Adrenal gland (tissue), 12 donors: Measurements from ENCODE around the gene SP6. TPM values are rescaled to one million over a fixed set of nuclear protein-coding genes. Genes with fewer than 3 reads are reported as not detected.

Experiments
- DNase-seq, 7 donors: peaks; one replicate each; pipeline ENCODE4 v3.0.0-alpha.2; 2019 to 2020
- H3K27ac ChIP-seq, 5 donors: fragments of 200-600 bp; sonication (generic) in 4 of 5; 1 replicate in 3 of 5; 2 replicates in 2 of 5; pipeline versions ENCODE4 v1.5.1 to v1.8.0; 2016 to 2020; ENCODE audit warnings: mild to moderate bottlenecking in 1 of 5
- H3K27me3 ChIP-seq: fragments of 200-600 bp; 2 replicates; pipeline ENCODE4 v1.8.0; 2021
- H3K36me3 ChIP-seq, 2 donors: fragments of 200-600 bp; replicated peaks in 1 of 2; 1 replicate in 1 of 2; 2 replicates in 1 of 2; pipeline versions ENCODE4 v1.5.1 to v1.8.0; 2018 to 2022
- H3K4me1 ChIP-seq, 2 donors: fragments of 200-600 bp; replicated peaks in 1 of 2; 1 replicate in 1 of 2; 2 replicates in 1 of 2; pipeline versions ENCODE4 v1.5.1 to v1.8.0; 2018 to 2021
- H3K4me3 ChIP-seq, 4 donors: fragments of 200-600 bp; sonication (generic) in 3 of 4; one replicate each; pipeline ENCODE4 v1.5.1; 2016 to 2018
- H3K9me3 ChIP-seq, 3 donors: fragments of 200-600 bp; sonication (generic) in 1 of 3; replicated peaks in 1 of 3; 1 replicate in 2 of 3; 2 replicates in 1 of 3; pipeline versions ENCODE4 v1.5.1 to v1.8.0; 2016 to 2021
- POLR2A ChIP-seq, 2 donors: fragments of 450-650 bp; IDR thresholded peaks; one replicate each; pipeline ENCODE4 v1.6.1; 2017; ENCODE audit warnings: antibody characterized with exemption in 2 of 2, mild to moderate bottlenecking in 2 of 2, moderate library complexity in 1 of 2
- WGBS, 4 donors: extraction: QIAGEN DNeasy Blood & Tissue Kit in 2 of 4; methylation state at CpG; one replicate each; pipeline versions ENCODE4 v1.1.5 to v1.1.7; 2013 to 2017; 5-methylcytosine and 5-hydroxymethylcytosine counted together
- intact Hi-C, 2 donors: fragments of 100-400 bp; cut with DNase I; formaldehyde crosslinking; loops; one replicate each; pipeline versions ENCODE4 v1.14.1 to v1.15.0; 2022 to 2023
- polyA plus RNA-seq, 3 donors: library from polyadenylated mRNA; stranded (reverse); fragments of 200-250 nt in 2 of 3; fragments of 350-450 nt in 1 of 3; fragmentation: Illumina TruSeq in 1 of 3; extraction: RNeasy Lipid Tissue Mini Kit (QIAGEN cat#74804) in 1 of 3; gene quantifications; one replicate each; pipeline ENCODE4 v1.2.3, GENCODE V29; 2013 to 2014
- total RNA-seq, 9 donors: library from RNA; depleted of rRNA in 4 of 9; stranded (reverse); fragments of >200 nt in 4 of 9; fragments of 120-200 nt in 1 of 9; fragmentation: NEBNext Ultra II Directional in 1 of 9; extraction: Animal tissue kit (Norgen Biotek cat#: 25700) in 1 of 9; gene quantifications; one replicate each; pipeline versions ENCODE4 v1.1.0 to v1.2.4, GENCODE V29; 2013 to 2023
- TF ChIP-seq, protein P1 (sequence below), 6 experiments: fragments of 450-650 bp in 4 of 6; fragments of 200-600 bp in 2 of 6; sonication (generic) in 1 of 6; IDR thresholded peaks; 1 replicate in 5 of 6; 2 replicates in 1 of 6; pipeline versions ENCODE4 v1.5.1 to v1.8.0; 2016 to 2021; ENCODE audit warnings: antibody characterized with exemption in 6 of 6, mild to moderate bottlenecking in 2 of 6, moderate library complexity in 1 of 6
- donor health status: healthy with polysubstance abuse.
- donor health status: Bipolar disorder and iron deficiency.
- donor health status: DM: yes; HTN: yes; CAD: no.
- donor health status: DM: no; HTN: no; CAD: no.
- donor health status: DM: no; HTN: no; CAD: no.
- donor health status: DM: yes; HTN: yes; CAD: no.

The SP6 gene
- total and polyA plus RNA-seq, 12 donors, result 0.06 to 3.5 (median 1.0) TPM

DNA sequence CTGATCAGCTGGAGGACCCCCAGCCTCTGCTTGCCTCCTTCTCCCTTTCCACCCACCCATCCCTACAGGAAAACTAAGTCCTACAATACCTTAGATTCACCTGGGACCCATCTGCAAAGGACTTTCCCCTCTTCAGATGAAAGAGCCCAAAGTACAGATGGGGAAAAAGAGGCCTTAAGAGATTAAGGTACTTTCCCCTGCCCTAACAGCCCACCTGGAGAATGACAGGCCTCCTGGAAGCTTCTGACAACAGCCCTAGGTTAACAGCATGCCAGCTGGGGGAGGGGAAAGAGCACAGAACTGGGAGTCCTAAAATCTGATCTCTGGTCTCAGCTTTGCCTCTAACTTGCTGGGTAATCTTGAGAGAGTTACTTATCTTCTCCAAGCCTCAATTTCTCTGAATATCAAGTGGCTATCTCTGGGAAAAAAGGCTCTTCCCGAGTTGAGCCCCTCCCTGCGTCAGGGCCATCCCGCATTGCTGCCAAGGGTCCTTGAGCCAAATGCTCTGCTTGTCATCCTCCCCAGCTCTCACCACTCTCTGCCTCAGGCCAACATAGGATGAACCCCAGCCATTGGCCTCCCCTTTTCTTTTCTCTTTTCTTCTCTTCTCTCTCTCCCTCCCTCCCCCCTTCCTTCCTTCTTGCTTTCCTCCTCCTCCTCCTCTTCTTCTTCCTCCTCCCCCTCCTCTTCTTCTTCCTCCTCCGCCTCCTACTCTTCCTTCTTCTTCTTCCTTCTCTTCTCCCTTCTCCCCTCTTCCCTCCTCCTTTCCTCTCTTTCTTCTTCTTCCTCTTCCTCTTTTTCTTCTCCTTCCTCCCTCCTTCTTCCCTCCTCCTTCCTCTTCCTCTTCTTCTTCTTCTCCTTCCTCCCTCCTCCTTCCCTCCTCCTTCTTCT, 22.5 kb upstream of the SP6 start:
- Histone ChIP-seq H3K27ac (no peak overlapping the region), H3K4me1 (peaks cover 3 to 10% of the 10 kb centered on the region in 2 donors), H3K36me3 (no peaks in the 10 kb centered on the region), H3K9me3 (no peaks in the 10 kb centered on the region), H3K27me3 (peaks cover 25% of the 10 kb centered on the region), H3K4me3 (no peak overlapping the region)
- intact Hi-C loops, result no loop called here
- WGBS, 4 donors, result 47 to 61% (median 58%) methylated on average over 4 of the region's 4 CpGs
- TF ChIP-seq POLR2A (IDR thresholded peaks at IDR 0.05), result no peak
- TF ChIP-seq, protein P1, sequence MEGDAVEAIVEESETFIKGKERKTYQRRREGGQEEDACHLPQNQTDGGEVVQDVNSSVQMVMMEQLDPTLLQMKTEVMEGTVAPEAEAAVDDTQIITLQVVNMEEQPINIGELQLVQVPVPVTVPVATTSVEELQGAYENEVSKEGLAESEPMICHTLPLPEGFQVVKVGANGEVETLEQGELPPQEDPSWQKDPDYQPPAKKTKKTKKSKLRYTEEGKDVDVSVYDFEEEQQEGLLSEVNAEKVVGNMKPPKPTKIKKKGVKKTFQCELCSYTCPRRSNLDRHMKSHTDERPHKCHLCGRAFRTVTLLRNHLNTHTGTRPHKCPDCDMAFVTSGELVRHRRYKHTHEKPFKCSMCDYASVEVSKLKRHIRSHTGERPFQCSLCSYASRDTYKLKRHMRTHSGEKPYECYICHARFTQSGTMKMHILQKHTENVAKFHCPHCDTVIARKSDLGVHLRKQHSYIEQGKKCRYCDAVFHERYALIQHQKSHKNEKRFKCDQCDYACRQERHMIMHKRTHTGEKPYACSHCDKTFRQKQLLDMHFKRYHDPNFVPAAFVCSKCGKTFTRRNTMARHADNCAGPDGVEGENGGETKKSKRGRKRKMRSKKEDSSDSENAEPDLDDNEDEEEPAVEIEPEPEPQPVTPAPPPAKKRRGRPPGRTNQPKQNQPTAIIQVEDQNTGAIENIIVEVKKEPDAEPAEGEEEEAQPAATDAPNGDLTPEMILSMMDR (IDR thresholded peaks at IDR 0.05), result no peak
- DNase-seq, result no peak

GRCh38 chr17:47872651-47873161, 21.7 kb upstream of the SP6 start:
- Histone ChIP-seq H3K9me3 (no peaks in the 10 kb centered on the region), H3K27me3 (peaks cover 25% of the 10 kb centered on the region), H3K4me1 (peaks cover 1 to 6% of the 10 kb centered on the region in 2 donors), H3K4me3 (no peak overlapping the region), H3K27ac (no peak overlapping the region), H3K36me3 (no peaks in the 10 kb centered on the region)
- intact Hi-C loops, result no loop called here
- no peak for TF ChIP-seq POLR2A (IDR thresholded peaks at IDR 0.05)
- TF ChIP-seq, protein P1 (IDR thresholded peaks at IDR 0.05), result no peak
- no peak for DNase-seq
- WGBS, 4 donors, result 53 to 77% (median 67%) methylated on average over 4 to 15 of the region's 15 CpGs

- no peaks in the 10 kb centered on the region for H3K36me3 ChIP-seq
- 48 to 71% (median 63%) methylated on average over 8 to 29 of the region's 29 CpGs for WGBS, 4 donors
- no peaks in the 10 kb centered on the region for H3K9me3 ChIP-seq
- TF ChIP-seq POLR2A (IDR thresholded peaks at IDR 0.05), result no peak
- TF ChIP-seq, protein P1 (IDR thresholded peaks at IDR 0.05), result no peak
- intact Hi-C loops, result no loop called here
- DNase-seq, result no peak
- peaks cover 25% of the 10 kb centered on the region for H3K27me3 ChIP-seq
- no peak overlapping the region for H3K27ac ChIP-seq
- peaks cover 0 to under 1% of the 10 kb centered on the region in 2 donors for H3K4me1 ChIP-seq
- H3K4me3 ChIP-seq, result no peak overlapping the region
These were observed 21.2 kb upstream of the SP6 start for GRCh38 chr17:47872019-47872650.

DNA sequence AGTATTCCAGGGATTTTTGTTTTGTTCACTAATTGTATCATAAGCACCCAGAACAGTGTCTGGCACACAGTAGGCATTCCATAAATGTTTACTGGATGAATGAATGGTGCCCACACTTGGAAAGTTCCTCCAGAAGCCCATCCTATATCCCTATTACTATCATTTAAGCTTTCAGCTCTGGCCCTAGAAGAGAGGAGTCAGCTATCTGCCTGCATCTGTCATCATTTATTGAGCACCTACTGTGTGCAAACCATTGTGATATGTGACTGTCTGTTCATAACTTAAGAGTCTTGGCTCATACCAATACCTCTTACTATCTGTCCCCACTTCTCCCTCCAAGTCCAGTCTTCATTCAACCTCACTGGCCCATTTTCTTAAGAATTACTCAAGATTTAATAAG, 20.1 kb upstream of the SP6 start:
- no peak for DNase-seq
- intact Hi-C loops, result no loop called here
- no peaks in the 10 kb centered on the region for H3K4me1 ChIP-seq
- peaks cover 28% of the 10 kb centered on the region for H3K27me3 ChIP-seq
- no peak overlapping the region for H3K27ac ChIP-seq
- no peaks in the 10 kb centered on the region for H3K36me3 ChIP-seq
- no peaks in the 10 kb centered on the region for H3K9me3 ChIP-seq
- H3K4me3 ChIP-seq, result no peak overlapping the region
- TF ChIP-seq POLR2A (IDR thresholded peaks at IDR 0.05), result no peak
- TF ChIP-seq, protein P1 (IDR thresholded peaks at IDR 0.05), result no peak
